Muscle of arm (tissue), 12 donors: Measurements from ENCODE around the gene INTS11. TPM values are rescaled to one million over a fixed set of nuclear protein-coding genes. Genes with fewer than 3 reads are reported as not detected.

Source experiments
- DNase-seq: peaks from one replicate; pipeline ENCODE4 v3.0.0-alpha.2; 2013
- polyA plus RNA-seq, 12 donors: library from polyadenylated mRNA; unstranded; fragments of 120-200 nt; gene quantifications; one replicate each; pipeline ENCODE4 v1.2.1, GENCODE V29; 2013; ENCODE audit not compliant: insufficient read length in 12 of 12

The INTS11 gene
- polyA plus RNA-seq, 12 donors: 60.1 to 138 (median 75.5) TPM; not detected in 1

DNA sequence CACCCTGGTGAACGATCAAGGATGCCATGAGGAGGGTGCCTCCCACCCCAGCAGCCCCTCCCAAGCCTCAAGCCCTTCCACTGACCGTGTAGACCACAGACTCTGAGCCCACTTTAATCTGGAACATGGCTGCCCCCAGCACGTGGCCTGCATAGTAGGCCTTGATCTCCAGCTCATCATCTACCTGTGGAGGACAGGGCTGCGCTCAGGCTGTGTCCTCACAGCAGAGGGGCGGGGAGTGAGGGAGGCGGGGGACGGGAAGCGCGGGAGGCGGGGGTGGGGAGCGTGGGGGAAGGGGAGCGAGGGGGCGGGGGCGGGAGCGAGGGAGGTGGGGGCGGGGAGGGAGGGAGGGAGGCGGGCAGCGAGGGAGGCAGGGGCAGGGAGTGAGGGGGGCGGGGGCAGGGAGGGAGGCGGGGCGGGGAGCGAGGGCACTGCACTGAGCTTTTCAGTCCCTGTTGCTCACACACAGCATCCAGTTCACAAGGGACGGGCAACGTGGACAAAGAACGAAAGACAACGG is 9.0 kb downstream of the INTS11 start:
- no peak for DNase-seq

DNA sequence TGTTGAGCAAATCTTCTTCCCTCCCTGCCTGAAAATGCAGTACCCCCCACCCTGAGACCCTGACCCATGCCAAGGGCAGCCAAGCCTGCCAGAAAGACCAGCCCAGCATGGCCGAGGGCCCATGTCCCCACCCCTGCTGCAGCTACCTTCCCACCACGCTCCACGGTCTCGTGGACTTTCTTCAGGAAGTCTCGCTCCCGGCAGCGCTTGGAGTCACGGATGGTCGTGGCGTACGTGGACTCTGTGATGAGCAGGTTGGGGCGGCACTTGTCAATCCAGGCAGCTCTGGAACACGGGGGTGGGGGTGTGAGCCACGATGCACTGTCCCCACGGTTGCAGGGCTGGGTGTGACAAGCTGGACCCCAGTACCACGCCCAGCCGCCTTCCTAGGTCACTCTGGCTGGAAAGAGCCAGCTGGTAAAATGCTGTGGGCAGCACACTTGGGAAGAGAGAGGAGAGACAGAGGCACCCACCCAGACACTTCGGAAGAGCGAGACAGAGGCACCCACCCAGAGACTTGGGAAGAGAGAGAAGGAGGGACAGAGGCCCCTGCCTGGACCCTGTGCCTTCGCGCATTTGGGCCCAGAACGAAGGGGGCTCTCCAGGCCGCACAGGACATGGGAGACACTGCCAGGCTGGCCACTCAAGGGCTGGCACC is 9.7 kb downstream of the INTS11 start:
- no peak for DNase-seq

GRCh38 chr1:1314237-1314586 is 10.2 kb downstream of the INTS11 start:
- DNase-seq: no peak

DNA sequence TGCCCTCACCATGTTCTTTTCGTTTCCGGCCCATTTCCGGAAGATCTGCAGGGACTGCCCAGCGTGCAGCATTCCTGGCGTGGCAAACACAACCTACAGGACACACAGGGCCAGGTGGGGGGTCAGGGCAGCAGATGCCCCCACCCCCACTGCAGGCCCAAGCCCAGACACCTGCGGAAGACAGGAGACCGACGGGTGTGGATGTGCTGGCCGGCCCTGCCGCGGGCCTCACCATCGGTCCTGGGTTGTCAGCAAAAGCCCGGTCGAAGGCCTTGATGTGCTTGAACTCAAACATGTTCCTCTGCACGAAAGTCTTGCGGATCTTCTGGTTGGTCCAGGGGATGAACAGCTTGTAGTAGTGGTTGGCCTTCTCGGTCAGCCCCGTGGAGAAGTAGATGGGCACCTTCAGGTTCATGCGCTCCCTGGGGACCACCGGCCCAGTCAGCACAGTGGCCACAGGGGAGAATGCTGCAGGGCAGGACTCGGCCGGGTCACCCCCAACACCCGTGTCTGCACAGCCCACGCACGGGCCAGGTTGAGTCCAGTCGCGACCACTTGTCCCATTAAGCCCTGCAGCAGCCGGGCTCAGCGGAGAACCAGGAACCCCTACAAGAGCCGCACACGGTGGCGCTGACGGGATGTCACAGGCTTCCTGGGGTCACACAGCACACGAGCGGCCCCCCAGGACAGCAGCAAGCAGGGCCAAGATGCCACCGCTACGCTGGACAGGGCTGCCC is 10.8 kb downstream of the INTS11 start:
- DNase-seq: no peak

GRCh38 chr1:1312450-1313314 is 11.8 kb downstream of the INTS11 start:
- DNase-seq: no peak

DNA sequence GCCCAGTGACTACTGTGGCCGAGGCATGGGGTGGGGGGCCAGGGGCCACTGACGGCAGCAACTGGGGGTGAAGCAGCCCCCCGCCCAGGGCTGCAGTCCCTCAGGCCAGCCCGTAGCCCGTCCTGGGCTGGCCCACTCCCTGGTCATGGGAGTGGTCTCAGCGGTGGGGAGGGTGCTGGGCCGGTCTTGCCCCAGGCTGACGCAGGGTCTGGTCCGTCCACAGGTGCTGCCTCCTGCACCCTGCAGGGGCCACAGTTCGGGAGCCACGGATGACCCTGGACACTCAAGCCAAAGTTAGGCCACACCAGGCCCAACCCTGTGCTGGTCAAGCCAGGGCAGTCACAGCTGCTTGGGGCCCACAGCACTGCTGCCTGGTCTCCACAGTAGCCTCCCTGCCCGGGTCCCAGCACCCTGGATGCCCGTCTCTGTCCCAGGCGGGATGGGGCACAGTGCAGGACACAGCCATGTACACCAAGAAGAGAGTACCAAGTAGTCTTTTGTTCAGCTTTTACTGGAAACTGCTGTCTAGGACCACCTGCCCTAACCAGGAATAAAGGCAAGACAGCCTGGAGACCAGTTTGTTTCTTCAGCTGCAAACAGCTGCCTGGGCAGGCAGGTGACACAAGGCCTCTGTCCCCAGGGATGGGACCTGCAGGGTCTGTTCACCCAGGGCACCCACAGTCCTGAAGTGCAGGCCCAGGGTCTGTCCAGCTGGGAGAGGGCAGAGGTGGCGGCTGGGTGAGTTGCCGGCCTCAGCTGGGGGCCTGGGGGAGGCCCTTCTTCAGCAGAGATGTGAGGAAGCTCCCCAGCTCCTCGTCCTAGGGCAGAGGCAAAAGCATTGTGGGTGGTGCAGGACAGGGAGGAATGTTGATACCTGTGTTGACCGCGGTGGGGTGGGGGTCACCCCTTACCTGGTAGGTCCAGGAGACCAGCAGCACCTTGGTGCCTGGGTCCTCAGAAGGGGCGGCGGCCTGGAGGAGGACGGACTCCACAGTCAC is 13.1 kb downstream of the INTS11 start:
- no peak for DNase-seq

DNA sequence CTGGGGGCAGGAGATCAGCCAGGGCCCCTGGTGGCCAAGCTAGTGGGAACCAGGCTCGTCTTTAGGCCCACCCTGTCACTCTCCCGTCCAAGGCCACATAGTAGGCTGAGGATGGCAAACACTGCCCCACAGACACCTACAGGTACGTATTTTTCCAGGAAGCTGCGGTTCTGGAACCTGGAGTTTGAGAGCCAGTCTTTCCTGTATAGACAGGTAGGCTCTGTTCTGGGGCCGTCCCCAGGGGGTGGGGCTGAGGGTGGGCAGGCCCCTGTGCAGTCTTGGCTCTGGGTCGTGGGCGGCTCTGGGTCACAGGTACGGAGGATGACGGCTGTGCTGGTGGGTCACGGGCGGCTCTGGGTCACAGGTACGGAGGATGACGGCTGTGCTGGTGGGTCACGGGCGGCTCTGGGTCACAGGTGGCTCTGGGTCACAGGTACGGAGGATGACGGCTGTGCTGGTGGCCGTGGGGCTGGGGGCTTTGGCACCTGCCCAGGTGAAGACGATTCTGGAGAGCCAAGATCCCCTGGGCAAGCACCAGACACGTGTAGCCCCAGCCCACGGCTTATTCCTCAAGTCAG is 13.9 kb downstream of the INTS11 start:
- DNase-seq: no peak

DNA sequence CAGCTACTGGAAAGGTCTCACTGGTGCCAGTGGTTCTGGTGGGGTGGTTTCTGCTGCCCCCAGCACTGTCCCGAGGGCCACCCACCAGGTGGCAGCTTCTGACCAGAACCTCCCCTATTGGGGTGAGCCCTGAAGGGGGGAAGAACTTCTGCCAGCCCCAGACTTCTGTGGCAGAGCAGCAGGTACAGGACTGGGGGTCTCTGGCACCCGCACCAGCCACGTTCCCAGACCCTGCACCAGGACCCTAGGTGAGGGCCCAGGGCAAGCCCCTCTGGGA is 14.4 kb downstream of the INTS11 start:
- no peak for DNase-seq

DNA sequence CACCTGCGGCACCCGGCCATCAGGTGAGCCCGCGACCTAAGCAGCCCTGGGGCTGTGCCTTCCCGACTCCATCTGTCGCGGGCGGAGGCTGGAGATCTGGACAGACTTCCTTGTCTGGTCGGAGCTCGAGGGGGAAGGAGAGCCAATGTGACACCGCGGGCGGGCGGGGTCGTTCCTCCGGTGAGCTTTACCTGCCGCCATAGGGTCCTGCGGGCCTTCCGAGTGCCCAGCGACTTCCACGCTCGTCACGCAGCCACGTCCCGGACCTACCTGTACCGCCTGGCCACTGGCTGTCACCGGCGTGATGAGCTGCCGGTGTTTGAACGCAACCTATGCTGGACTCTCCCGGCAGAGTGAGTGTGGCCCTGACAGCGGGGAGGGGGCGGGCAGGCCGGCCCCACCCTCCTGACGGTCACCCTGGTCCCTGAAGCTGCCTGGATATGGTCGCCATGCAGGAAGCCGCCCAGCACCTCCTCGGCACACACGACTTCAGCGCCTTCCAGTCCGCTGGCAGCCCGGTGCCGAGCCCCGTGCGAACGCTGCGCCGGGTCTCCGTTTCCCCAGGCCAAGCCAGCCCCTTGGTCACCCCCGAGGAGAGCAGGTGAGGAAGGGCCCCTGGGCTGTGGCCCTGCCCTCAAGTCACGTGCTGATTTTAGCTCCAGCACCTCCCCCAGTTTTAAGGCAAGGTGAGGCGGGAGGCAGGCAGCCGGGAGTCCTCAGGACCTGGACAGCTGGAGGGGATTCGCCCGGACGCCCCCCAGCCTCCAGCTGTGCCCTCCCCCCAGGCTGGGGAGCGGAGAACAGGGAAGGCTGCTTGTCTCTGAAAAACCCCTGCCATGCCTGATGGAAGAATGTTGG is 15.0 kb downstream of the INTS11 start:
- no peak for DNase-seq

- no peak for DNase-seq
Observed at GRCh38 chr1:1308756-1309250, 15.7 kb downstream of the INTS11 start.

DNA sequence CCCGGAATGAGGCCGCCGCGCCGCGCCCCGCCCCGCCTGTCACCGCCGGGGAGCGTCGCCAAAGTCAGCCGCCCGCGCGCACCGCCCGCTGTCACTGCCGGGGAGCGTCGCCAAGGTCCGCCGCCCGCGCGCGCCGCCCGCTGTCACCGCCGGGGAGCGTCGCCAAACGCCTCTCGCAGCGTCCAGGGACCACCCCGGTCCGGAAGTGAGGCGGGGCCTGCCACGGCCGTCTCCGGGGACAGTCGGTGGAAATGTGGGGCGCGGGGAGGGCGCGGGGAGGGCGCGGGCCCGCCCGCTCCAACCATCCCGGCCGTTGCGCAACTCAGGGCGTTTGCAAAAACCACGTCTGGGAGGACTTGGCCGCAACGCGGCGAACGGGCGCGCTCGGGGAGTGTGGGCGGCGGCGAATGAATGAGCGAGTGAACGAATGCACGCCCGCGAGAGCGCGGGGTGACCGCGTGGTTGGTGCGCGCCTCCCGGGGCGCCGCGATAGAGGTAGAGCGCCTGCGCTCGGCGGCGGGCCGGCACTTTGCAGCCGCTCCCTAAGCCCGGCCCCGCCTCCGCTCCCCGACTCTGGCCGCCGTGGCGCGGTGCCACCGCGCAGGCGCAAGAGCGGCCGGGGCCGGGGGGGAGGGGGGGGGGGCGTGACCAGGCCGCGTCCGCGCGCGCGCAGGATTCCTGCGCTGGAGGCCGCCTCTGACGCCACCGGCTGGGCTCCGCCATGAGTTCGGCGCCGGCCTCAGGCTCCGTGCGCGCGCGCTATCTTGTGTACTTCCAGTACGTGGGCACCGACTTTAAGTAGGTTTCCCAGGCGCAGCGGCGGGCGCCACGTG is 16.3 kb downstream of the INTS11 start, which contains the start of the genes ACAP3 and PUSL1:
TSS of gene ACAP3 (minus strand) at position 8 of the 833 bp plus-strand sequence. CDS start 115 bp downstream, outside the sequence.
TSS of gene PUSL1 (plus strand) at position 675 of the 833 bp plus-strand sequence. CDS start at position 722, 47 bp downstream.
- peak; percentile 91 for DNase-seq

DNA sequence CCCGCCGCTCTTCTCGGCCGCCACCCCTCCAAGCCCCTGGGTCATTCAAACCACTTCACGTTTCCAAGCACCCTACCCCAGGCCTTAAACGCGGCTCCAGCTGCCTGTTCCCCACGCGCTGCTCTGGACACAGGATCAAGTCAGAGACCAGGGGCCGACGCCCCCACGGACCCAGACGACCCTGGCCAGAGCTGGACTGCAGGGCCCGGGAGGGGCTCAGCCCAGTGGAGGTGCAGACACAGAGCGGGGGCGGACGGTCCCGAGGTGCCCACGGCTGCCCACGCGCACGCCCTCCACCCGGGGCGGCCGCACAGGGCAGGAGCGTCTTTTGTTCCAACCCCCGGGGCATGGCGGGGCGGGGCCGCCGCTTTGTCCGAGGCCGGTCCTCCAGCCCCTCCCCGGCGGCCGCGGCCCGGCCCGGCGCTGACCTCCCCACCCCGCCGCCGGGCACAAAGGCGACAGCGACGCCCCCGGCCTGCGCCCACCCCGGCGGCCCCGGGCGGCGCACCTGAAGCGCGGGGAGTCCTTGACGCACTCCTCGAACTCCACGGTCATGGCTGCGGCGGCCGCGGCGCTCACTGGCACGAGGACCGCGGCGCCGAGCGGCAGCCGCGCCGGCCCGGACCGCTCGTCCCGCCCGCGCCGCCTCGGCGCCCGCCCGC is 17.1 kb downstream of the INTS11 start:
- no peak for DNase-seq

DNA sequence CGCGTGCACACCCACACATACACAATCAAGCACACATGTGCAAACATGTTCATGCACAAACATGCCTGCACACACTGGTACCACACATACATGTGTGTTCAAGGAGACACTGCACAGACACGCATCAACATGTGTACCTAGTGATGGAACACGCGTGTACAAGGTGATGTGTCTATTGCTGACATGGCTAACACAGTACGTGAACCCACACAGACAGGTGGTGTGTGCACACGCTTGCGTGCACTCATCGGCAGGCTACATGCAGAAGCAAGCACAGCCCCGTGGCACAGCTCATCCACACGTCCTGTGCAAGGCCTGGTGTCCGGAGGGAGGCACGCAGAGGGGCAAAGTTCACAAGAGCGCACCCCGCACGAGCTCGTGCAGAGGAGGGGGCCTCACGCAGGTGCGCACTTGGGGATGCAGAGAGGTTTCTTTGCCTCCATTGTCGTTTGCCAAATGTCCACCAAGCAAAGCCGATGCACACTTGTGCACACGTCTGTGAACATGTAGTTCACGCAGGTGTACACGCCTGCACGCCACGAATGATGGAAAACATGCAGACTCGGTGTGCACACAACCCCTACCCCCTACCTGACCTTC is 17.7 kb downstream of the INTS11 start:
- DNase-seq: no peak

DNA sequence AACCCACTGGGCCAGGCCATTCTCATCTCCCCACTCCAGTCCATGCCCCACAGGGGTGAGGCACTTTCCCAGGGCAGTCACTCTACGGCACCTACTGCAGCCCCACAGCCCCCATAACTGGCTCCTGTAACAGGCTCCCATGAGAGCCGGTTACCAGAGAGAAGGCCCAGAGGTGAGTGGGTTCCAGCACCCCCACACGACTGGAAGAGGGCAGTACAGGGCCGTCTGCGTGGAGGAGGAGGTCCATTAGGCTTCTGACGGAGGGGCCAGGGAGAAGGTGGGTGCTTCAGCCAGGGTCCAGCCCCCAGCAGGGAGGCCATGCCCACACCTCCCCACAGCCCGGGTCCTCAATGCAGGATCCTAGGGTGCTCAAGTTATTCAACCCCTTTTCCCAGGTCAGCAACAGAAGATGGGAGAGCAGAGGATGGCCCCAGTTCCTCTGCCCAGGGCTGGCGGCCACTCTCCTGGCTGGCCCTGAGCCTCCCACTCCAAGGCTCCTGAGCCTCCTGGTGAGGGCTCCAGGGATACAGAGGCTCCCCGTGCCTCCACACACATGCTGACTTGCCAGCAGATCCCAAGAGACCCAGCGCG is 18.3 kb downstream of the INTS11 start:
- no peak for DNase-seq

DNA sequence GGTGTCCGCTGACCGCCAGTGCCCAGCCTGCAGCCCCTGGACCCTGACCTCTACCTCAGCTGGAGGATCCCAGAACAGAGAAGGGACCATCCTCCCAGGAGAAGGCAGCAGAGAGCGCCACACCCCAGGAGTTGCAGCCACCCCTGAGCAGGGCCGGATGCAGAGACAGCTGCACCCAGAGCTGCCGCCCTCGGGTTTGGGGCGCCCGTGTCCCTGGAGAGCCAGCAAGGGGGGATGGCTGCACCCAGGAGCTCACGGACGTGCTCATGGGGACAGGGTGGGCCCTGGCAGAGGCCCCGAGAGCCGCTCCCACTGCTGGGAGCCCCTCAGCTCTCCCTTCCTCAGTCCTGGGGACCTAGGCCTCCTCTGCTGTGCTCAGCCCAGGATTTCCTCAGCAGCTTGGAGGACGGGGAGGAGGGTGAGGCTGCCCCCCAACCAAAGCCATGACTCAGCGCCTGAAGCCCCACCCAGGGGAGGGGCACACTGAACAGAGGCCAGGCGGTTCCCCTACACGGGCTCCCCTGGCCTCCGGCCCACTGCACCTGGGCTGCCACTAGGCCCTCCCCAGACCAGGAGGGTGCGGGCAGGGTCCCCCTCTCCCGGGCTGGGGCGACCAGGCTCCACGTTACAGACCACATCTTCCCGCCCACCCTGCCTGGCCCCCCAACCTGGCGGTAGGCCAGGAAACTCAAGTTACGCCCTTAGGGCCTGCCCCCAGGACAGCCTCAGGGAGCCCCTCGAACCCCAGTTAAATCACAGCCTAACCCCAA is 19.0 kb downstream of the INTS11 start:
- DNase-seq: peak; percentile 63
